NCI-H146 treated with DMSO at 0.1 percent for 48 hours (cell line): Measurements from ENCODE around the gene CRY1.
"Not testable (repeated sequence)": the region's sequence is repeated elsewhere in the genome, so short reads cannot be mapped to it uniquely, and the experiment has no call there.

Source experiments
- DNase-seq: peaks from one replicate; lab custom pipeline; 2025; ENCODE audit not compliant: unreplicated experiment; lab: John Stamatoyannopoulos, UW

The CRY1 gene

GRCh38 chr12:107108995-107109508, 15.7 kb upstream of the CRY1 start:
- DNase-seq: no peak

GRCh38 chr12:107108366-107108765, 15.0 kb upstream of the CRY1 start:
- DNase-seq: not testable (repeated sequence)

GRCh38 chr12:107107381-107107780, 14.0 kb upstream of the CRY1 start:
- DNase-seq: no peak

- no peak for DNase-seq
Measured at GRCh38 chr12:107106241-107107025, 13.1 kb upstream of the CRY1 start.

- DNase-seq: no peak
Measured at GRCh38 chr12:107105410-107105703, 12.0 kb upstream of the CRY1 start.

- DNase-seq: no peak
Measured at GRCh38 chr12:107103516-107103915, 10.2 kb upstream of the CRY1 start.

GRCh38 chr12:107103097-107103496, 9.7 kb upstream of the CRY1 start:
- no peak for DNase-seq

GRCh38 chr12:107102294-107102693, 8.9 kb upstream of the CRY1 start:
- DNase-seq: no peak

GRCh38 chr12:107101651-107102050, 8.3 kb upstream of the CRY1 start:
- DNase-seq: no peak

- no peak for DNase-seq
Measured at GRCh38 chr12:107099917-107100316, 6.6 kb upstream of the CRY1 start.

- no peak for DNase-seq
Measured at GRCh38 chr12:107096571-107096970, 3.2 kb upstream of the CRY1 start.

GRCh38 chr12:107094183-107094448, 767 bp upstream of the CRY1 start:
- no peak for DNase-seq

- DNase-seq: peak; percentile 2
Measured at GRCh38 chr12:107092669-107093416, 506 bp downstream of the CRY1 start.

GRCh38 chr12:107091989-107092641, 1.2 kb downstream of the CRY1 start:
- DNase-seq: peak; percentile 73

- DNase-seq: no peak
Measured at GRCh38 chr12:107091381-107091780, 2.0 kb downstream of the CRY1 start.

- DNase-seq: no peak
Measured at GRCh38 chr12:107090711-107091110, 2.6 kb downstream of the CRY1 start.

- DNase-seq: no peak
Measured at GRCh38 chr12:107088912-107089311, 4.4 kb downstream of the CRY1 start.

GRCh38 chr12:107086314-107086713, 7.0 kb downstream of the CRY1 start:
- DNase-seq: no peak

GRCh38 chr12:107081778-107082177, 11.6 kb downstream of the CRY1 start:
- no peak for DNase-seq

- DNase-seq: no peak
Measured at GRCh38 chr12:107080299-107080698, 13.1 kb downstream of the CRY1 start.

- no peak for DNase-seq
Measured at GRCh38 chr12:107079172-107080011, 14.0 kb downstream of the CRY1 start.
